ENCODE results near the gene HOMER1.

DNA sequence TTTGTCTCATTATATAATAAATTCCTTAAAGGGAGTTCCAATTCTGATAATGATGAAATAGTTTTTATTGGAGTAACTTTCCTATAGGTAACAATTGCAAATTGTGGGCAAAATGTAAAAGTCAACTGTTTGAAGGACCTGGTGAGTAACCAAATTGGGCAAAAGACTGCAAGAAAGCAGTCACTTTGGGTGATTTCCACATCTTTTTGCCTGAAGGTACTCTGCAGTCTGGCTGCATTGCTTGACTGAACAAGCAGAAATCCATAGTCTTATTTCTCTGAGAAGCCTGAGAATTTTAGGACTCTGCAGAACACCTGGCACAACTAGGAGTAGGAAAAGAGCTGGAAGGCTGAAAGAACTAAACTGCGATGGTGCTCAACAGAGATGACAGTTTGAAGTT, 114.9 kb downstream of the HOMER1 start:
- no peak for TF ChIP-seq EZH2phosphoT487 (IDR thresholded peaks at IDR 0.05)
- TF ChIP-seq, protein P1, sequence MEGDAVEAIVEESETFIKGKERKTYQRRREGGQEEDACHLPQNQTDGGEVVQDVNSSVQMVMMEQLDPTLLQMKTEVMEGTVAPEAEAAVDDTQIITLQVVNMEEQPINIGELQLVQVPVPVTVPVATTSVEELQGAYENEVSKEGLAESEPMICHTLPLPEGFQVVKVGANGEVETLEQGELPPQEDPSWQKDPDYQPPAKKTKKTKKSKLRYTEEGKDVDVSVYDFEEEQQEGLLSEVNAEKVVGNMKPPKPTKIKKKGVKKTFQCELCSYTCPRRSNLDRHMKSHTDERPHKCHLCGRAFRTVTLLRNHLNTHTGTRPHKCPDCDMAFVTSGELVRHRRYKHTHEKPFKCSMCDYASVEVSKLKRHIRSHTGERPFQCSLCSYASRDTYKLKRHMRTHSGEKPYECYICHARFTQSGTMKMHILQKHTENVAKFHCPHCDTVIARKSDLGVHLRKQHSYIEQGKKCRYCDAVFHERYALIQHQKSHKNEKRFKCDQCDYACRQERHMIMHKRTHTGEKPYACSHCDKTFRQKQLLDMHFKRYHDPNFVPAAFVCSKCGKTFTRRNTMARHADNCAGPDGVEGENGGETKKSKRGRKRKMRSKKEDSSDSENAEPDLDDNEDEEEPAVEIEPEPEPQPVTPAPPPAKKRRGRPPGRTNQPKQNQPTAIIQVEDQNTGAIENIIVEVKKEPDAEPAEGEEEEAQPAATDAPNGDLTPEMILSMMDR (IDR thresholded peaks at IDR 0.05) = no peak
